Ishikawa (cell line): Measurements from ENCODE around the gene PYGL.

Source experiments
- CEBPB ChIP-seq: IDR thresholded peaks from 2 replicates; pipeline ENCODE4 v1.6.1; 2012
- CREB1 ChIP-seq: IDR thresholded peaks from 2 replicates; pipeline ENCODE4 v1.6.1; 2012; ENCODE audit warnings: low read depth
- EGR1 ChIP-seq: IDR thresholded peaks from 2 replicates; pipeline ENCODE4 v1.6.1; 2012
- EP300 ChIP-seq: IDR thresholded peaks from 2 replicates; pipeline ENCODE4 v1.6.1; 2012; ENCODE audit warnings: borderline replicate concordance
- FOXM1 ChIP-seq: IDR thresholded peaks from 2 replicates; pipeline ENCODE4 v1.6.1; 2012; ENCODE audit warnings: low read depth, borderline replicate concordance
- MAX ChIP-seq: IDR thresholded peaks from 2 replicates; pipeline ENCODE4 v1.6.1; 2012
- NFIC ChIP-seq: IDR thresholded peaks from 2 replicates; pipeline ENCODE4 v1.6.1; 2012
- RAD21 ChIP-seq: IDR thresholded peaks from 2 replicates; pipeline ENCODE4 v1.6.1; 2012; ENCODE audit warnings: low read depth
- TAF1 ChIP-seq: IDR thresholded peaks from 2 replicates; pipeline ENCODE4 v1.6.1; 2012; ENCODE audit warnings: low read depth, mild to moderate bottlenecking
- TCF12 ChIP-seq: IDR thresholded peaks from 2 replicates; pipeline ENCODE4 v1.6.1; 2012; ENCODE audit warnings: low read depth
- TEAD4 ChIP-seq: IDR thresholded peaks from 2 replicates; pipeline ENCODE4 v1.6.1; 2012
- YY1 ChIP-seq: IDR thresholded peaks from 2 replicates; pipeline ENCODE4 v1.6.1; 2012; ENCODE audit warnings: low read depth
- ZBTB7A ChIP-seq: IDR thresholded peaks from 2 replicates; pipeline ENCODE4 v1.6.1; 2012; ENCODE audit warnings: low read depth
- TF ChIP-seq, protein P1 (sequence below): IDR thresholded peaks from 2 replicates; pipeline ENCODE4 v1.6.1; 2012
- TF ChIP-seq, protein P2 (sequence below): IDR thresholded peaks from 2 replicates; pipeline ENCODE4 v1.6.1; 2012; ENCODE audit warnings: low read depth, mild to moderate bottlenecking

The PYGL gene

GRCh38 chr14:50931559-50931958, 12.7 kb downstream of the PYGL start:
- TF ChIP-seq FOXM1: no peak
- no peak for TF ChIP-seq MAX
- no peak for TF ChIP-seq CEBPB
- TF ChIP-seq, protein P1, sequence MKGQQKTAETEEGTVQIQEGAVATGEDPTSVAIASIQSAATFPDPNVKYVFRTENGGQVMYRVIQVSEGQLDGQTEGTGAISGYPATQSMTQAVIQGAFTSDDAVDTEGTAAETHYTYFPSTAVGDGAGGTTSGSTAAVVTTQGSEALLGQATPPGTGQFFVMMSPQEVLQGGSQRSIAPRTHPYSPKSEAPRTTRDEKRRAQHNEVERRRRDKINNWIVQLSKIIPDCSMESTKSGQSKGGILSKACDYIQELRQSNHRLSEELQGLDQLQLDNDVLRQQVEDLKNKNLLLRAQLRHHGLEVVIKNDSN: no peak
- no peak for TF ChIP-seq RAD21
- no peak for TF ChIP-seq CREB1
- TF ChIP-seq TEAD4: no peak
- TF ChIP-seq, protein P2, sequence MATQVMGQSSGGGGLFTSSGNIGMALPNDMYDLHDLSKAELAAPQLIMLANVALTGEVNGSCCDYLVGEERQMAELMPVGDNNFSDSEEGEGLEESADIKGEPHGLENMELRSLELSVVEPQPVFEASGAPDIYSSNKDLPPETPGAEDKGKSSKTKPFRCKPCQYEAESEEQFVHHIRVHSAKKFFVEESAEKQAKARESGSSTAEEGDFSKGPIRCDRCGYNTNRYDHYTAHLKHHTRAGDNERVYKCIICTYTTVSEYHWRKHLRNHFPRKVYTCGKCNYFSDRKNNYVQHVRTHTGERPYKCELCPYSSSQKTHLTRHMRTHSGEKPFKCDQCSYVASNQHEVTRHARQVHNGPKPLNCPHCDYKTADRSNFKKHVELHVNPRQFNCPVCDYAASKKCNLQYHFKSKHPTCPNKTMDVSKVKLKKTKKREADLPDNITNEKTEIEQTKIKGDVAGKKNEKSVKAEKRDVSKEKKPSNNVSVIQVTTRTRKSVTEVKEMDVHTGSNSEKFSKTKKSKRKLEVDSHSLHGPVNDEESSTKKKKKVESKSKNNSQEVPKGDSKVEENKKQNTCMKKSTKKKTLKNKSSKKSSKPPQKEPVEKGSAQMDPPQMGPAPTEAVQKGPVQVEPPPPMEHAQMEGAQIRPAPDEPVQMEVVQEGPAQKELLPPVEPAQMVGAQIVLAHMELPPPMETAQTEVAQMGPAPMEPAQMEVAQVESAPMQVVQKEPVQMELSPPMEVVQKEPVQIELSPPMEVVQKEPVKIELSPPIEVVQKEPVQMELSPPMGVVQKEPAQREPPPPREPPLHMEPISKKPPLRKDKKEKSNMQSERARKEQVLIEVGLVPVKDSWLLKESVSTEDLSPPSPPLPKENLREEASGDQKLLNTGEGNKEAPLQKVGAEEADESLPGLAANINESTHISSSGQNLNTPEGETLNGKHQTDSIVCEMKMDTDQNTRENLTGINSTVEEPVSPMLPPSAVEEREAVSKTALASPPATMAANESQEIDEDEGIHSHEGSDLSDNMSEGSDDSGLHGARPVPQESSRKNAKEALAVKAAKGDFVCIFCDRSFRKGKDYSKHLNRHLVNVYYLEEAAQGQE: no peak
- TF ChIP-seq EP300: no peak
- TF ChIP-seq TCF12: no peak
- TF ChIP-seq EGR1: no peak
- TF ChIP-seq TAF1: no peak
- no peak for TF ChIP-seq NFIC
- TF ChIP-seq YY1: no peak
- TF ChIP-seq ZBTB7A: no peak

GRCh38 chr14:50929506-50929905, 14.8 kb downstream of the PYGL start:
- TF ChIP-seq NFIC (no peak), TCF12 (no peak)

DNA sequence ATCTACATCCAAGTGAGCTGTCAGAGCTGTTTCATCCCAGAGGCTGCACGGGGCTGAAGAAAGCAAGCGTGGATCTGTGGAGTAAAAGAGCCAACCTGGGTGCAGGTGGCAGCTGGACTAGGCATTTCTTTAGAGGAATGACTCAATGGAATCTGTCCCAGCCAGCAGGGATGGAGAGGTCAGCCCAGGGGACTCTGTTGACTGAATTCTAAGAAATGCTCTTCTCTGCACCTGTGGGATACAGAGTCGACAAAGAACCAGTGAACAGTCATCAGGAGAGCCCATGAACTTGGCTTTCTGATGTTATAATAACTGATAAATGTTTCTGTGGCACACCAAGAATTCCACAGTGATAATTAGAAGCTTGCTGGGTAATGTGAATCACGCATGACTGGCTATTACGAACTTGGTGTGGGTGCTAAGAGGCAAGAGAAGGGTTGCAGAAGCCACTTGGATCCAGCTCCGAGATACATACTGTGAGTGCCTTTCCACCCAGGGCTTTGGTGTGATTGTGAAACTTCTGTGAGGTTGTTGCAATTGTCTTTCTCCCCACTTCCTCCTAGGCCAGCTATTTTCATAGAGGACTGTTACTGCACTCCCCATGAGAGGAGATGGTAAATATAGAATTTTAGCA, 16.2 kb downstream of the PYGL start:
- TF ChIP-seq CREB1 (no peak), EP300 (no peak), CEBPB (no peak)
- TF ChIP-seq, protein P1: no peak

GRCh38 chr14:50926851-50927386, 17.4 kb downstream of the PYGL start:
- TF ChIP-seq TCF12 (no peak), EP300 (no peak), CEBPB (no peak), YY1 (no peak), CREB1 (no peak), EGR1 (no peak), RAD21 (no peak), MAX (no peak), TEAD4 (no peak), FOXM1 (no peak), NFIC (no peak), TAF1 (no peak), ZBTB7A (no peak)
- TF ChIP-seq, protein P2: no peak
- TF ChIP-seq, protein P1: no peak

DNA sequence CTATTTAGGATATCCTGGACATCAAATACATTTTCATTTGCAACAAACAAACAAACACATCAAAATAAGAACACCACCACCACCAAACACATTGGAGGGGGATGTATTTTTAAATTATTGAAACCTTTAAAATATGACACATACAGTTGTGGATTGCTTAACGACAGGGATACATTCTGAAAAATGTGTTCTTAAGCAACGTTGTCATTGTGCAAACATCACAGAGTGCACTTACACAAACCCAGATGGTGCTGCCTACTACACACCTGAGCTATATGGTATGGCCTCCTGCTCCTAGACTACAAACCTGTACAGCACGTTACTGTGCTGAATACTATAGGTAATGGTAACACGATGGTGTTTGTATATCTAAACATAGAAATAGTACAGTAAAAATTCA, 19.4 kb downstream of the PYGL start:
- TF ChIP-seq CREB1 (no peak), FOXM1 (no peak), TCF12 (no peak), ZBTB7A (no peak), TEAD4 (no peak)

GRCh38 chr14:50924236-50924635, 20.0 kb downstream of the PYGL start:
- TF ChIP-seq TEAD4 (no peak), EGR1 (no peak)
